Activated CD8-positive, alpha-beta T cell treated with anti-CD3 and anti-CD28 coated beads for 36 hours (primary cell): ENCODE results near the gene E2F1. TPM values are rescaled to one million over a fixed set of nuclear protein-coding genes. Genes with fewer than 3 reads are reported as not detected.

Source experiments
- ATAC-seq: fragments of 200-7000 bp; cut with Tn5 transposase; one replicate; pipeline ENCODE4 v1.10.0; 2021; ENCODE audit warnings: mild to moderate bottlenecking, moderate library complexity
- CTCF ChIA-PET: fragments of 350-600 bp; sonication (Branson Sonifier 250); formaldehyde crosslinking; loops from one replicate; lab custom pipeline; 2021; ENCODE audit warnings: antibody characterized with exemption; lab: Charles Lee
- POLR2A ChIA-PET: fragments of 350-600 bp; sonication (Branson Sonifier 250); formaldehyde crosslinking; loops from one replicate; lab custom pipeline; 2021; ENCODE audit warnings: antibody characterized with exemption; lab: Charles Lee
- DNase-seq: peaks from one replicate; pipeline ENCODE4 v3.0.0-alpha.2; 2020
- H3K27ac Mint-ChIP-seq: one replicate; pipeline ENCODE4 v1.8.0; 2021; ENCODE audit warnings: mild to moderate bottlenecking, mixed read lengths
- H3K27me3 Mint-ChIP-seq: one replicate; pipeline ENCODE4 v1.8.0; 2021; ENCODE audit warnings: mixed read lengths
- H3K36me3 Mint-ChIP-seq: one replicate; pipeline ENCODE4 v1.8.0; 2021; ENCODE audit warnings: low read depth, mixed read lengths
- H3K4me1 Mint-ChIP-seq: one replicate; pipeline ENCODE4 v1.8.0; 2021; ENCODE audit warnings: low read depth, mixed read lengths
- H3K4me3 Mint-ChIP-seq: one replicate; pipeline ENCODE4 v1.8.0; 2021; ENCODE audit warnings: mild to moderate bottlenecking, moderate library complexity, mixed read lengths
- H3K9me3 Mint-ChIP-seq: one replicate; pipeline ENCODE4 v1.8.0; 2021; ENCODE audit warnings: mixed read lengths
- intact Hi-C: fragments of 100-400 bp; cut with micrococcal nuclease; formaldehyde crosslinking; loops from one replicate; pipeline ENCODE4 v1.10.0; 2022
- total RNA-seq, 2 experiments: library from RNA; stranded (reverse); gene quantifications; one replicate each; pipeline ENCODE4 v1.2.3, GENCODE V29; 2021
- TF ChIP-seq, protein P1 (sequence below): fragments of 200-600 bp; IDR thresholded peaks from one replicate; pipeline ENCODE4 v1.8.0; 2022; ENCODE audit warnings: antibody characterized with exemption, mild to moderate bottlenecking

Gene E2F1
- total RNA-seq, 2 experiments from 2014 or later: 71.2 to 72.0 TPM

DNA sequence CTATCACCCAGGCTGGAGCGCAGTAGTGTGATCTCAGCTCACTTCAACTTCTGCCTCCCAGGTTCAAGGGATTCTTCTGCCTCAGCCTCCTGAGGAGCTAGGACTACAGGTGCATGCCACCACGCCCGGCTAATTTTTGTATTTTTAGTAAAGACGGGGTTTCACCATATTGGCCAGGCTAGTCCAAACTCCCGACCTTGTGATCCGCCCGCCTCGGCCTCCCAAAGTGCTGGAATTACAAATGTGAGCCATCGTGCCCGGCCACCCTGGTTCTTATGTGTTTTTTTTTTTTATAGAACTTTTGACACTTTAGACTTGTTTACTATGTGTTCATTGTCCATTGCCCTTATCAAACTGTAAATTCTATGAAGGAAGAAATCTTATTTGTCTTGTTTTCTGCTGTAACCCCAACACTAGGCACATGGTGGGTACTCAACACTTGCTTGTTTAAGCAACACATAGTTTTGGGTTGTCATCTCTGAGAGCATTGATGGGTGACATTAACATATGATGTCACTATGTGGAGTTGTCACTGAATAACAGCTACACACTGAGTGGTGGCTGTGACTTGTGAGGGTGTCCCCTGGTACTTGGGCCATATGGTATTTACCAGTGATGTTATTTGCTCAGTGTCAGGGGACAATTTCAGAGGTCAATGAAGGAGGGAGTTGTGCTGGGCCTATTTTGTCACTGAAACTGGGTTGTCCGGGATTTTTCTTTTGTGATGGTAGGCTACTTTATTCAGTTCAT is 35.4 kb upstream of the E2F1 start:
- CTCF ChIA-PET: no interaction called here
- TF ChIP-seq, protein P1, sequence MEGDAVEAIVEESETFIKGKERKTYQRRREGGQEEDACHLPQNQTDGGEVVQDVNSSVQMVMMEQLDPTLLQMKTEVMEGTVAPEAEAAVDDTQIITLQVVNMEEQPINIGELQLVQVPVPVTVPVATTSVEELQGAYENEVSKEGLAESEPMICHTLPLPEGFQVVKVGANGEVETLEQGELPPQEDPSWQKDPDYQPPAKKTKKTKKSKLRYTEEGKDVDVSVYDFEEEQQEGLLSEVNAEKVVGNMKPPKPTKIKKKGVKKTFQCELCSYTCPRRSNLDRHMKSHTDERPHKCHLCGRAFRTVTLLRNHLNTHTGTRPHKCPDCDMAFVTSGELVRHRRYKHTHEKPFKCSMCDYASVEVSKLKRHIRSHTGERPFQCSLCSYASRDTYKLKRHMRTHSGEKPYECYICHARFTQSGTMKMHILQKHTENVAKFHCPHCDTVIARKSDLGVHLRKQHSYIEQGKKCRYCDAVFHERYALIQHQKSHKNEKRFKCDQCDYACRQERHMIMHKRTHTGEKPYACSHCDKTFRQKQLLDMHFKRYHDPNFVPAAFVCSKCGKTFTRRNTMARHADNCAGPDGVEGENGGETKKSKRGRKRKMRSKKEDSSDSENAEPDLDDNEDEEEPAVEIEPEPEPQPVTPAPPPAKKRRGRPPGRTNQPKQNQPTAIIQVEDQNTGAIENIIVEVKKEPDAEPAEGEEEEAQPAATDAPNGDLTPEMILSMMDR: no peak
- no peaks in the 10 kb centered on the region for H3K9me3 Mint-ChIP-seq
- H3K27me3 Mint-ChIP-seq: no peaks in the 10 kb centered on the region
- POLR2A ChIA-PET: interaction anchor here (3.5 kb wide), 1 partner anchor 36 kb away, joined by 27 read pairs; the partner anchor contains the start of gene E2F1
- intact Hi-C loops: no loop called here
- peak overlapping the region; percentile 91 for H3K4me3 Mint-ChIP-seq
- no peak for DNase-seq
- H3K4me1 Mint-ChIP-seq: peaks cover 14% of the 10 kb centered on the region
- no peaks in the 10 kb centered on the region for H3K36me3 Mint-ChIP-seq
- H3K27ac Mint-ChIP-seq: no peak overlapping the region
- no peak for ATAC-seq

DNA sequence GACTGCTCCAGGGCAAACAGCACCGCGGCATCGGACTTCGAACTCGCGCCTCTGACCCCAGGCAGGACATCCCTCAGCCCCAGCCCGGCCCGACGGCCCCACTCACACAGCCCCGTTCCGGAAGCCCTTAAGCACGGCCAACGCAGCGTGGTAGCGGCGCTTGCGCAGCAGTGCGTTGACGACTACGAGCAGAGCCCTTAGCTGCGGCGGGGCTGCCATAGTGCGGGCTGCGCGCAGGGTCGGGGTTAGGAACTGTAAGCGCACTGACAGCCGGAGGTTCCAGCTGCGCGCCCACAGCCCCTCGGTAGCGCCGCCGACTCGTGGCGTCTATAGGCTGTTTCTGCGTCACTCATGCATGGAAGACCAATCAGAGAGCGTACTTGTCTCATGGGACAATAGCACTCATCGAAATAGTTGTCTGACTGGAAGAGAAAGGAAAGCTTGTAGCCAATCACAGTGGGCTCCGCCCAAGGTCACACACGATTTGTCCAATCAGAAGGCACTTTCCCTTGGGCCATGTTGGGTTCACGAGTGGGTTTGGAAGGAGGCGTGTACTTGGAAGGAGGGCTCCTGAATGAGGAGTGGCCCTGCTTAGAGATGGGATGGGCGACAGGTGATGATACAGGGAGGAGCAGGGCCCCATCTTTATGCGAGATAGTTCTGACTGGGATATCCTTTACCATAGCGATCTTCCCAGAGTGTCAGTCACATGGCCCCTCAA is 34.0 kb upstream of the E2F1 start, which contains the start of gene PXMP4:
TSS of gene PXMP4 (minus strand) at position 322 of the 721 bp plus-strand sequence. CDS start at position 219, 103 bp downstream.
- ATAC-seq: peak; percentile 98
- H3K4me1 Mint-ChIP-seq: peaks cover 14% of the 10 kb centered on the region
- TF ChIP-seq, protein P1: no peak
- peak within 1 kb of the TSS; percentile 91 for H3K4me3 Mint-ChIP-seq
- intact Hi-C loops: no loop called here
- DNase-seq: peak; percentile 93
- ChIA-PET CTCF (interaction anchor here (0.9 to 1.7 kb wide), 5 partner anchors 9 to 273 kb away, joined by 3 to 8 read pairs (median 5); partner anchors contain the start of gene ZNF341), POLR2A (interaction anchor here (0.5 to 3.5 kb wide), 10 partner anchors 12 to 268 kb away, joined by 3 to 27 read pairs (median 3); partner anchors contain the start of genes ACTL10, E2F1 and ZNF341)
- H3K9me3 Mint-ChIP-seq: no peaks in the 10 kb centered on the region
- no peaks in the 10 kb centered on the region for H3K36me3 Mint-ChIP-seq
- no peaks in the 10 kb centered on the region for H3K27me3 Mint-ChIP-seq
- H3K27ac Mint-ChIP-seq: peak within 1 kb of the TSS; percentile 89

DNA sequence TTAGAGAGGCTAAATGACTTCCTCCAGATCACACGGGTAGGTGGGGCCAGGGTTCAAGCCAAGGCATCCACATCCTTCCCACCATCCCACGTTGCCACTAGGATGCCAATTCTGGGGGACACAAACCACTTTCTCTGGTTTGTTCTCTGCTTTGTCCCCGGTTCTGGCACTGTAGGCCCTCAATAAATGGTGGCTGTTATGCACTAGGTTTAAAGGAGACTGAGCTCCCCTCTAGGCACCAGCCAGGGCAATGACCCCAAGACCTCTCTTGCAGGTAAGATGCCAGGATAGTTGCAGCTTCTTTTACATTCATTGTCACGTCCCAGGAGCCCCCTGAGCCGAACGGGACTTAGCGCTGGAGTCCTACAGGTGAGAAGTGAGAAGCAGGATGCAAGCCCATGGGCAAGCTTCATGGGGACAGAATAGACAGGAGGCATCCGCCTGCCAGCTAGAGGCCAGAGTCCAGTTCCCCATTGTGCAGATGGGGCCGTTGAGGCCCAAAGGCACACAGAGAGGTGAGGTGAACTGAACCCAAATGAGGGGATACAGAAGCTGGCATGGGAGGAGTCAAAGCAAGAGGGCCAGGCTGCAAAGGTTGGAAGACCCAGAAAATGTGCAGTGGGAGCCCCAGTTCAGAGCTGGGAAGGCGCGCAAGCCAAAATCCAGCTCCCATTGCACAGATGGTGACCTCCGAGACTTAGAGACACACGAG is 33.2 kb upstream of the E2F1 start:
- Mint-ChIP-seq H3K36me3 (no peaks in the 10 kb centered on the region), H3K4me1 (peaks cover 14% of the 10 kb centered on the region), H3K27ac (peak overlapping the region; percentile 89), H3K27me3 (no peaks in the 10 kb centered on the region), H3K9me3 (no peaks in the 10 kb centered on the region), H3K4me3 (peak overlapping the region; percentile 91)
- ChIA-PET CTCF (interaction anchor here (1.2 to 1.7 kb wide), 4 partner anchors 9 to 51 kb away, joined by 4 to 8 read pairs (median 6); partner anchors contain the start of gene ZNF341), POLR2A (interaction anchor here (0.5 to 3.5 kb wide), 8 partner anchors 13 to 198 kb away, joined by 3 to 27 read pairs (median 3); partner anchors contain the start of genes ACTL10, E2F1 and ZNF341)
- TF ChIP-seq, protein P1: no peak
- DNase-seq (peak; percentile 12), ATAC-seq (peak; percentile 1)
- intact Hi-C loops: no loop called here

DNA sequence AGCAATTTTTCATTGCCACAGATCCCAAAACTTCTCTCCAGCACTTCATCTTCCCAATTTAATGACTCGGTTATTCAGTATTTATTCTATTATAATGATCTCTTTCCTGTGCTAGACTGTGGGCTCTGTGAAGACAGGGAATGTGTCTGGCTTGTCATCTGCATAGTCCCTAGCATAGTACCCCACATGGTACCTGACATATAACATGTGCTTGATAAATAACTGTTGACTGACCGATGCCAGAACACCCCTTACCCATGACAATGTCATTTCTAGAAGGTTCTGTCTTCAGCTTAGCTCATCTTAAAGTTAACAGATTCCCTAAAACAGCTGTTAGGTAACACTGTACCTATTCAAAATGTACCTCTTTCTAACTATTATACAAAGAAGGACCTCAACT is 30.3 kb upstream of the E2F1 start:
- intact Hi-C loops: no loop called here
- no peak for ATAC-seq
- H3K27ac Mint-ChIP-seq: no peak overlapping the region
- CTCF ChIA-PET: interaction anchor here (0.9 kb wide), 1 partner anchor 48 kb away, joined by 3 read pairs; no protein-coding TSS in a partner anchor
- H3K4me3 Mint-ChIP-seq: no peak overlapping the region
- H3K36me3 Mint-ChIP-seq: peaks cover 5% of the 10 kb centered on the region
- POLR2A ChIA-PET: no interaction called here
- H3K9me3 Mint-ChIP-seq: no peaks in the 10 kb centered on the region
- no peak for DNase-seq
- H3K27me3 Mint-ChIP-seq: no peaks in the 10 kb centered on the region
- peaks cover 14% of the 10 kb centered on the region for H3K4me1 Mint-ChIP-seq
- TF ChIP-seq, protein P1: no peak
